G401 (cell line): Measurements from ENCODE around the gene APOO. TPM values are rescaled to one million over a fixed set of nuclear protein-coding genes. Genes with fewer than 3 reads are reported as not detected.
"Not testable (repeated sequence)": the region's sequence is repeated elsewhere in the genome, so short reads cannot be mapped to it uniquely, and the experiment has no call there.

Source experiments
- DNase-seq: peaks from one replicate; pipeline ENCODE4 v3.0.0-alpha.2; 2015; ENCODE audit warnings: low spot score
- in situ Hi-C: cut with HindIII; loops from 2 replicates; pipeline ENCODE4 v1.10.0; 2016; ENCODE audit warnings: low sequenced_read_pairs, mixed read lengths
- total RNA-seq: library from RNA; depleted of rRNA; stranded (reverse); fragments of >200 nt; shearing (Covaris generic); gene quantifications from 2 replicates; pipeline ENCODE4 v1.2.3, GENCODE V29; 2014

APOO gene
- total RNA-seq, 1 experiment from 2014 or later = 21.9 TPM

GRCh38 chrX:23871905-23872546 is 35.7 kb downstream of the APOO start:
- DNase-seq = no peak
- in situ Hi-C loops = no loop called here

DNA sequence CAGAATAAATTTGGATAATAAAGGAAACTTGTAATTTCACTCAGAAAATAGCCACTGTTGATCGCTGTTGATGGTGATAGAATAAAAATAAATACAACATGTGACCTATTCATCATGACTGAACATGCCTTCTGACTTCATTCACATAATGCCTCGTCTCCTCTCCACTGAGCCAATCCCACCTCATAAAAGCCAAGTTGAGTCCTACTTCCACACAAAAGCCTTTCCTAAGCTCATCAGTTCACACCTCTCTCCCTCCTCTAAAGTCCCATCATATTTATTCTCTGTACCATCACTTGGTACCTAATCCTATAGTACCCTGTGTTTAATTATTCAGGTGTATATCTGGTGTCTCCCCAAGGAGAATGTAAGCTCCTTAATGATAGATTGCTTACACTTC is 37.7 kb downstream of the APOO start:
- in situ Hi-C loops = no loop called here

DNA sequence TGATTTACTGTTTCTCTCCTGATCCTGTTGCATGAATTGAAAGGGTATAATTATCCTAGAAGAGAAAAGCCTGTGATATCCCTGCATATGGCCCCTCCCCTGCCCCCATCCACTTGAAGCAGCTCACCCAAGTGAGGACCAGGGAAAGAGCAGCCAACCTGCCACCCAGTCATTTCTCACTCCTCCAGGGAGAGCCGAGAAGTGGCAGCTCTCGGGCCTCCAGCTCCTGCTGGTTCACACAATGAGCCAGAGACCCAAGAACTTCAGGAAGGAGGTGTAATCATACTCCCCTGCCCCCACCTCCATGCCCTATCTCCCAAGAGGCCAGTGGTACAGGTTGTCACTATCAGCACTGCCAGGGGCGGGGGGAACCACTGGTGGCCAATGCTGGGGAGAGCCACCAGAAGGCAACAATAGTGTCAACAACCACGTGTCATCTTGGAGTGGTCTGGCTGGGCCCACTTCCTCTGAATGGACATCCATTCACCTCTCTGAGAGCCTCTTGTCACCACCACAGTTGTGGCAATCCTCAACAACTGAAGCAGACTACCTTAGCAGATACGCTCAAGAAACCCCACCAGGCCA is 42.9 kb downstream of the APOO start:
- DNase-seq = no peak
- in situ Hi-C loops = no loop called here

More for the DNA sequence above, 37.7 kb downstream of the APOO start:
- DNase-seq = no peak

DNA sequence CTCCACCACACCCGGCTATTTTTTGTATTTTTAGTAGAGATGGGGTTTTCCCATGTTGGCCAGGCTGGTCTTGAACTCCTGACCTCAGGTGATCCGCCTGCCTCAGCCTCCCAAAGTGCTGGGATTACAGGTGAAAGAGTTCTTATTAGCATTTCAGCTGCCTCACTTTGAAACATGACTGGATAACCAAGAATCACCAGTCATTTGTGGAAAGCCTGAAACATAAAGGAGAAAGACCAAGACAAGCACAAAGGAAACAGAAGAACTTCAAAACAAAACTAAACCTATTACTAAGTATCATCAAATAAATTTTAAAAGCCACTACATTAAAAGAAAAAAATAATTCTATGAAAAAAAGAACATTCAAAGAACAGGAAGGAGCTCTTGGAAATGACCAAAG is 45.8 kb downstream of the APOO start:
- in situ Hi-C loops, DNase-seq: not testable (repeated sequence)

DNA sequence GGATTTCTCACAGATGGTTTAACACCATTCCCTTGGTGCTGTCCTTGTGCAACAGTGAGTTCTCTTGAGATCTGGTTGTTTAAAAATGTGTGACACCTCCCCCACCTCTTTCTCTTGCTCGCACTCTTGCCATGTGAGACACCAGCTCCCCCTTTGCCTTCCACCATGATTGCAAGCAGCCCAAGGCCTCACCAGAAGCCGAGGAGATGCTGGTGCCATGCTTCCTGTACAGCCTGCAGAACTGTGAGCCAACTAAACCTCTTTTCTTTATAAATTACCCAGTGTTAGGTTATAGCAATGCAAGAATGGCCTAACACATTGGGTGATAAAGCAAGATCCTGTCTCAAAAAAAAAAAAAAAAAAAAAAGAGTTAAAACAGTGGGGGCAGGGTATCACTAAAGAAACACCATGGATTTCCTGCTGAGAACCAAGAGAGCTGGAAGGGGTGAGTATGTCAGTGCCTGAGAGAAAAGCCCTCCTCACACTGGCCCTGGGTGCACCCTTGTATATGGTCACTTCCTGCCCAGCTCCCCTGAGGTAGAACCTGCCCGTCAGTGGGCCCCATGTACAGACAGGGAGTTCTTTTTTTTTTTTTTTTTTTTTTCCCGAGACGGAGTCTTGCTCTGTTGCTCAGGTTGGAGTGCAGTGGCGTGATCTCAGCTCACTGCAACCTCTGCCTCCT is 46.4 kb downstream of the APOO start:
- in situ Hi-C loops = no loop called here
- no peak for DNase-seq

GRCh38 chrX:23859238-23859637 is 48.5 kb downstream of the APOO start:
- in situ Hi-C loops, DNase-seq: not testable (repeated sequence)

GRCh38 chrX:23857935-23858334 is 49.8 kb downstream of the APOO start:
- in situ Hi-C loops = no loop called here

DNA sequence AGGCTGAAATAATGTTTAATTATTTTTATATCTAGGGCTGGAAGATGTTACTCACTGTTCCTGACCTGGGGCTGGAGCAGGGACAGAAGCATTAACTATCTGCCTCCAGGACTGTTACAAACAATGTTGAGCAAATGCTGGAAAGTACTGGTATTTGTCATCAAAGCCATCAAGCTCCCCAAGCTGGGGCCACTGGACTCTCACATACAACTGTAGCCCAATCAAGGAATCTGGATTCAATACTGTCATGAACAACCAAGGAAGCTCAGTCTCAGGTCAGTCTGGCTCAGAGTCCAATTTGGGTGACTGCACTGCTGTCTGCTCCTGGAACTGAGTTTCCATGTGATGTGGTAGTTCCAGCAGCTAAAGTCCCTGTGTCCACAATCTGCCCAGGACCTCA is 50.4 kb downstream of the APOO start:
- in situ Hi-C loops = no loop called here
- DNase-seq = no peak

More at GRCh38 chrX:23857935-23858334, 49.8 kb downstream of the APOO start:
- no peak for DNase-seq

GRCh38 chrX:23855569-23855968 is 52.2 kb downstream of the APOO start:
- DNase-seq = no peak
- in situ Hi-C loops = no loop called here

- no peak for DNase-seq
- in situ Hi-C loops = no loop called here
Measured at GRCh38 chrX:23854945-23855344, 52.8 kb downstream of the APOO start.

DNA sequence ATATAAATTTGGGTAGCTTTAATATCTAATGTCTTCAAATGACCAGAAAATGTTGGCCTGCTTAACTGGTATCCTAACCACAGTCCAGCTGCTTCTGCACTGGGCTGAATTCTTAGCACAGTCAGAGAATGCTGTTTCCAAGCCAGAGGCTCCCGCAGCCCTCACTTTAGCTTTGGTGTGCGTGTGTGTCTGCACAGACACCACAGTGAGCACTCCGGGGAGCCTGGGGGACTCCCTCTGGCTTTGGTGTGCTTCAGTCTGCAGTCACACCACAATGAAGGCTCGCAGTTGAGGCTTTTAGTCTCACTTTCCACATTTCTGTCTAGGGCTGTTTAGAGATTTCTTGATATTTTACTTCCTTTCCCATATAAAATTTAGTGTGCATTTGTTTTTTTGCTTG is 53.6 kb downstream of the APOO start:
- in situ Hi-C loops = no loop called here

GRCh38 chrX:23851544-23851943 is 56.2 kb downstream of the APOO start:
- no peak for DNase-seq
- in situ Hi-C loops = no loop called here

More for the DNA sequence above, 53.6 kb downstream of the APOO start:
- no peak for DNase-seq

GRCh38 chrX:23849241-23849640 is 58.5 kb downstream of the APOO start:
- DNase-seq = no peak
- in situ Hi-C loops = no loop called here

DNA sequence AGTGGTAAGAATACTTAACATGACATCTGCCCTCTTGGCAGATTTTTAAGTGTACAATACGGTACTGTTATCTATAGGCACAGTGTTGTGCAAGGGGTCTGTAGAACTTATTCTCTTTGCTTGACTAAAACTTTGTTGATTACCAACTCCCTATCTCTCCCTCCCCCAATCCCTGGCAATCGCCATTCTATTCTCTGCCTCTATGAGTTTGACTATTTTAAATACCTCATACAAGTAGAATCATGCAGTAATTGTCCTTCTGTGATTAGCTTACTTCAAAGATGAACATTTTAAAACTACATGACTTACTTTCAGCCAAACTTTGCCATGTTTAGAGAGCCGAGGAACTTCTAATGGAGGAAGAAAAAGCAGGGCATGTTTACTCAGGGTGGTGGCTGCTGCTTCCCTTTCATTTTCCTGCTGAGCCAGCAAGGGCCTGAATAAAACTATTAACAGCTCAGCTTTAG is 62.4 kb downstream of the APOO start:
- in situ Hi-C loops = no loop called here
- DNase-seq = no peak

GRCh38 chrX:23844502-23845138 is 63.1 kb downstream of the APOO start:
- in situ Hi-C loops = no loop called here
- DNase-seq = peak; percentile 15

- no peak for DNase-seq
- in situ Hi-C loops = no loop called here
Measured at GRCh38 chrX:23841847-23842522, 65.8 kb downstream of the APOO start.

- no peak for DNase-seq
- in situ Hi-C loops = no loop called here
Measured at GRCh38 chrX:23840674-23841073, 67.1 kb downstream of the APOO start.

GRCh38 chrX:23838953-23839352 is 68.8 kb downstream of the APOO start:
- in situ Hi-C loops = no loop called here
- no peak for DNase-seq

- in situ Hi-C loops = no loop called here
Measured at GRCh38 chrX:23832721-23833120, 75.0 kb downstream of the APOO start.

More at GRCh38 chrX:23832721-23833120, 75.0 kb downstream of the APOO start:
- DNase-seq = no peak
